ENCODE data around the gene GAK. TPM values are rescaled to one million over a fixed set of nuclear protein-coding genes. Genes with fewer than 3 reads are reported as not detected.
"Not testable (repeated sequence)": the region's sequence is repeated elsewhere in the genome, so short reads cannot be mapped to it uniquely, and the experiment has no call there.

Gene GAK
- total RNA-seq, 1 experiment from 2014 or later = 119 TPM

DNA sequence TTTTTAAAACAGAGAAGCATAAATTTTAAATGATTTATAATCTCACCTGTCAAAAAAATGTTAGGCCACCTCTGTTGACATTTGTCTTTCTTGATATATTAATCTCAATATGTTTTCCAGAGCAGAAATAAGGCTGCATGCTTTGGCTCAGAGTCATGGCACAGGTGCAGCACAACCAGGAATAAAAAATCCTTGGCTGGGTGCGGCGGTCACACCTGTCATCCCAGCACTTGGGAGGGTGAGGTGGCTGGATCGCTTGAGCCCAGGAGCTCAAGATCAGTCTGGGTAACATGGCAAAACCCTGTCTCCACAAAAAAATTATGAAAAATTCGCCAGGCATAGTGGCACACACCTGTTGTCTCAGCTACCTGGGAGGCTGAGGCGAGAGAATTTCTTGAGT is 124.3 kb downstream of the GAK start:
- DNase-seq (ENCODE audit: low read depth, low spot score) = no peak
- in situ Hi-C loops (cut with HindIII; ENCODE audit: low pct_unique_long_range_greater_than_20kb, low sequenced_read_pairs) = no loop called here

DNA sequence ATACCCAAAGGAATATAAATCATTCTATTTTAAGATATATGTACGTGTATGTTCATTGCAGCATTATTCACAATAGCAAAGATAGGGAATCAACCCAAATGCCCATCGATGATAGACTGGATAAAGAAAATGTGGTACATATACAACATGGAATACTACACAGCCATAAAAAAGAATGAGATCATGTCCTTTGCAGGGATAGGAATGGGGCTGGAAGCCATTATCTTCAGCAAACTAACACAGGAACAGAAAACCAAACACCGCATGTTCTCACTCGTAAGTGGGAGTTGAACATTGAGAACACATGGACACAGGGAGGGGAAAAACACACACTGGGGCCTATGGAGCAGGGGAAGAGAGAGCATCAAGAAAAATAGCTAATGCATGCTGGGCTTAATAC is 125.1 kb downstream of the GAK start:
- DNase-seq (ENCODE audit: low read depth, low spot score); in situ Hi-C loops (cut with HindIII; ENCODE audit: low pct_unique_long_range_greater_than_20kb, low sequenced_read_pairs): not testable (repeated sequence)

DNA sequence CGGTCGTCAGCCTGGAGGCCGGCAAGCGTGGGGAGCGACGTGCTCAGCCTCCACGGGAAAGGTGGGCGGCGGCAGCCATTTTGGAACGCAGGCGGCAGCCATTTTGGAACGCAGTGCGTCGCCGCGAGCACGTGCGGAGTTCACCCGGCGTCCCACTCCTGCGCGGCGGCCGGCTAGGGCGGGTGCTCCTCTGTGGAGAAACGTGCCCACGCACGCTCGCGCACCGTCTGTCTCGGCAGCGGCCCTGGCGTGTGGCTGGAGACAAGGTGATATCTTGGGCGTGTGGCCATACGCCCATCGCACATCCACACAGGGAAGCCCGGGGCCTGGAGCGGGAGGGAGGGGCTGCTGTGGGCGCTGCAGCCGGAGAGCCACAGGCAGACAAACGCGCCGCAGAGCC is 127.3 kb downstream of the GAK start:
- no peak for DNase-seq (ENCODE audit: low read depth, low spot score)
- in situ Hi-C loops (cut with HindIII; ENCODE audit: low pct_unique_long_range_greater_than_20kb, low sequenced_read_pairs) = no loop called here

DNA sequence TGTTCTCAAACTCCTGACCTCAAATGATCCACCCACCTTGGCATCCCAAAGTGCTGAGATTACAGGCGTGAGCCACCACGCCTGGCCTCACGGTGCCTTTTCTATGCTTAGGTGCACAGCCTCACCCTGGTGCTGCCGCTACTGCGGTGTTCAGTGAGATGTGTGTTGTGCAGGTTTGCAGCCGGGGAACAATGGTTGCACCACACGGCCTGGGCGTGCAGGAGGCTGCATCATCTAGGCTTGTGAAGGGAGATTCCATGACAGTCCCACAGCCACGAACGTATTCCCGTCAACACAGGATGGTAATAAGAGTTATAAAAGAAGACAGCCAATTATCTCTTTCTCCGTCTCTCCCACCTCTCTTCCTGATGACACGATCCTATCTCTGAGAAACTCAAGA is 128.2 kb downstream of the GAK start:
- no peak for DNase-seq (ENCODE audit: low read depth, low spot score)
- in situ Hi-C loops (cut with HindIII; ENCODE audit: low pct_unique_long_range_greater_than_20kb, low sequenced_read_pairs) = no loop called here

DNA sequence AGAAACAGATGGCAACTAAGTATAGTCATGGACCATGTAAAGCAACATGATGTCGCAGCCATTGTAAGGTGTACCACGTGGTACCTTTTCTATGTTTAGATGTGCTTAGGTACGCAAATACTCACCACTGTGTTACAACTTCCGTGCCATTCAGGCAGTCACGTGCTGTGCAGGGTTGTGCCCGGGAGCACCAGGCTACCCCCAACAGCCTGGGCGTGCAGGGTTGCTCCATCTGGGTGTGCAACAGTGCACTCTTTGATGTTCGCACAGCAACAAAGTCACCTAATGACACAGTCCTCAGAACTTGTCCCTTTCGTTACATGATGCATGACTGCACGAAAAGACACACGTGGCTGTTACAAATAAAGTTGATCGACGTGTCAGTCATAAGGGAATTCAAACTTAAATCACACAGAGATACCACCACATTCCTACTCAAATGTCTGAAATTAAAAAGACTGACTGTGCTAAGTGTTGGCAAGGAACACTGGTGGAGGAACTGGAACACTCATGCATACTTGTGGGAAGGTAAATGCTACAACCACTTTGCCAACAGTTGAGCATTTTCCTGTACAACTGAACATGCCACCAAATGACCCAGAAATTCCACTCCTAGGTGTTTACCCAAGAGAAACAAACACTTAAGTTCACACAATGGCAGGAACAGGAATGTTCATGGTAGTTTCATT is 130.5 kb downstream of the GAK start:
- DNase-seq (ENCODE audit: low read depth, low spot score) = no peak
- in situ Hi-C loops (cut with HindIII; ENCODE audit: low pct_unique_long_range_greater_than_20kb, low sequenced_read_pairs) = no loop called here

Other genes starting within 250 kb of the GAK start
- not detected in 2 replicates for gene SLC49A3, start 243.2 kb downstream of the GAK start, total RNA-seq (2014; rRNA removed; shearing (Covaris generic))
- 16.2 and 22.7 TPM in 2 replicates for gene PCGF3, start 226.5 kb downstream of the GAK start, total RNA-seq (2014; rRNA removed; shearing (Covaris generic))
- 0.48 and 0.58 TPM in 2 replicates for gene CPLX1, start 106.2 kb downstream of the GAK start, total RNA-seq (2014; rRNA removed; shearing (Covaris generic))
- gene TMEM175, start 144 bp upstream of the GAK start, total RNA-seq (2014; rRNA removed; shearing (Covaris generic)) = 10.5 and 13.0 TPM in 2 replicates
- gene DGKQ, start 41.3 kb upstream of the GAK start, total RNA-seq (2014; rRNA removed; shearing (Covaris generic)) = 12.6 and 12.9 TPM in 2 replicates
- 3.8 and 6.1 TPM in 2 replicates for gene IDUA, start 54.7 kb upstream of the GAK start, total RNA-seq (2014; rRNA removed; shearing (Covaris generic))
- gene SLC26A1, start 61.1 kb upstream of the GAK start, total RNA-seq (2014; rRNA removed; shearing (Covaris generic)) = 0.37 TPM in 1 of 2 replicates, not detected in the other
- 4.8 and 6.6 TPM in 2 replicates for gene FGFRL1, start 79.3 kb upstream of the GAK start, total RNA-seq (2014; rRNA removed; shearing (Covaris generic))
- not detected in 2 replicates for gene RNF212, start 181.2 kb upstream of the GAK start, total RNA-seq (2014; rRNA removed; shearing (Covaris generic))
- gene SPON2, start 240.3 kb upstream of the GAK start, total RNA-seq (2014; rRNA removed; shearing (Covaris generic)) = 0.80 and 1.1 TPM in 2 replicates